DMS 273 treated with DMSO at 0.1 percent for 48 hours (cell line): Measurements from ENCODE around the gene CD164L2.

Experiments
- DNase-seq: peaks from one replicate; lab custom pipeline; 2025; lab: John Stamatoyannopoulos, UW

The CD164L2 gene

DNA sequence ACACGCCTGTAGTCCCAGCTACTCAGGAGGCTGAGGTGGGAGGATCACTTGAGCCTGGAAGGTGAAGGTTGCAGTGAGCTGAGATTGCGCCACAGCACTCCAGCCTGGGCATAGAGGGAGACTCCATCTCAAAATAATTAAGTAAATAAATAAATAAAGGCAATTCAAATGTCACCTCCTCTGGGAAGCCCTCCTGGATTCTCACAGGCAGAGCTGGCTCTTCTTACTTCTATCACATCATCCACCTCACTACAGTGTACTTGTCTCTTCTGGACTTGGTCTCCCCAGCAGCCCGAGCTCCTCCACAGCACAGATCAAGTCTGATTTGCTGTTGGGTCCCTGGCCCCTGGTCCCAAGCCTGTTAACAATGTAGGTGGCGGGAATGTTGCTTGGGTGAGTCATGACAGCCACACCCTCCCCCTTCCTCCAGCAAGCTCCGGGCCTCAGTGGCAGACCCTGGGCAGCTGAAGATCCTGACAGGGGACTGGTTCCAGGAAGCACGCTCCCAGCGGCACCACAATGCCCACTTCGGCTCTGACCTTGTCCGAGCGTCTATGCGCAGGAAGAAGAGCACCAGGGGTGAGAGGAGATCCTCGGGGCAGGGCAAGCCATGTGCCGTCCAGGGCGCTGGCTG is 36.0 kb downstream of the CD164L2 start:
- no peak for DNase-seq

DNA sequence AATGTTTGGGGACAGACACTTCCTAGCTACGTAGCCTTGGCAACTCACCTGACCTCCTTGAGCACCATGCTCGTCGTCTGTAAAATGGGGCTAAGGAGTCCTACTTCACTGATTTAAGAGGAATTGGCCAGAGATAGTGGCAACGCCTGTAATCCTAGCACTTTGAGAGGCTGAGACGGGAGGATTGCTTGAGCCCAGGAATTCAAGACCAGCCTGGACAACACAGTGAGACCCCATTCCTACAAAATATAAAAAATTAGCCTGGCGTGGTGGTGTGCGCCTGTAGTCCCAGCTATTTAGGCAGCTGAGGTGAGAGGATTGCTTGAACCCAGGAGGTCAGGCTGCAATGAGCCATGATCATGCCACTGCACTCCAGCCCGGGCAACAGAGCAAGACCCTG is 36.8 kb downstream of the CD164L2 start:
- no peak for DNase-seq

DNA sequence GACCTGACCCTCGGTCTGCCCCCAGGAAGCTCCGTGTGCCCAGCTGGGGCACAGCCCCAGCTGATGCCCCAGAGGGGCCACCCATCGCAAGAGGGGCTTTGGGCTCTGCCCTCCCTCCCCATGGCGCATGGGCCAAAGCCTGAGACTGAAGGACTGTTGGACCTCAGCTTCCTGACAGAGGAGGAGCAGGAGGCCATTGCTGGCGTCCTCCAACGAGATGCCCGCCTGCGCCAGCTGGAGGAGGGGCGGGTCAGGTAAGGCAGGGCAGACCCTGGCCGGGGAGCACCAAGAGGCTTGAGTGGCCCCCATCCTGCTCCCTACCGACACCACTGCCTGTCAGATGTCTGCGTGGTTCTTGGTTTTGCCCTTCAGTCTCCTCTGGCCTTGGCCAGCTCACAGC is 37.9 kb downstream of the CD164L2 start:
- DNase-seq, result no peak

DNA sequence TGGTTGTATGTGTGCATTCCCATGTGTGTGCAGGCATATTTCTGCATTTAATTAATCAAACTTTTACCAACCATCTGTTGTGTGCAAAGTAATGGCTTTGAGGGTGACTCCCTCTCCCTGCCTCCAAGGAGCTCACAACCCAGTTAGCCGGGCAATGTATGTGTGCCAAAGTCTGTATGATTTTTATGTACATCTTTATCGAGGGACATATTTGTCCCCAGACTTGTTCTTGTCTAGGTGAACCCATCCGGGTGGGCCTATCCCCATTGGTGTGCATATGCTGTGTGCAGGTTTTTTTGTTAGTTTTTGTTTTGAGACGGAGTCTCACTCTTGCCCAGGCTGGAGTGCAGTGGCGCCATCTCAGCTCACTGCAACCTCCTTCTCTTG is 39.5 kb downstream of the CD164L2 start:
- DNase-seq, result no peak

DNA sequence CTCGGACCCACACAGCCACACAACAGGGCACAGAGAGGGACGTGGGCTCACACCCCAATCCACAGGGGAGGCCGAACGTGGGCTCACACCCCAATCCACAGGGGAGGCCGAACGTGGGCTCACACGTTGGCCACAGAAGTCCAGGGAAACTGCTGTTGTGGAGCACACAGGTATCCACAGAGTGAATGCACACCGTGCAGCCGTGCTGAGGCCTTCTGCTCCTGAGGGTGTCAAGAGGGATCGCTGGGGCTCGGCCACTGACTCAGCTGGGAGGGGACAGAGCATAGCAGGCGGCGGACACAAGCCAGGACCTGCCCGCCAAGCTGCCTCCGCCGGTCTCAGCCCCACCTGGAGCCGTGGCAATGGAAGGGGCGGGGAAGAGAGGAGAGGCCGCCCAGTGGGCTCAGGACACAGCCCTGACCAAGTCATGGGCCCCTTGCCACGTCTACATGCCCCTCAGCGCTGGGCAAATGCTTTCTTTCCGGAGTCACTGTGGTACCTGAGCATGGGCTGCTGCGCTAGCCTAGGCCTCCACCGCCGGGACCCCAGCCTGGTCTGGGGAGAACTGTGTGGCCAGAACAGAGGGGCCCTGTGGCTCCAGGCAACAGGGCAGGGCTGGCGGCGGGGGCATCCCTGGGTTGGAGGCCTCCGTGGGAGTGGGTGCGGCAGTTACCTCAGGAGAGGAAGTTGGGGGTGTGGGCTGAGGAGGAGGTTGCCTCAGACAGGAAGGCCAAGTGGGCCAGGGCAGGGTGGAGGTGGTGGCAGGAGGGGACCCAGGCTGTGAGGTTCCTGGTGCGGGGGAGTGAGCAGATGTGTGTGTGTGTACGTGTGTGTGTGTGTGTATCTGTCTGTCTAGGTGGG is 40.1 kb downstream of the CD164L2 start:
- peak; percentile 70 for DNase-seq

DNA sequence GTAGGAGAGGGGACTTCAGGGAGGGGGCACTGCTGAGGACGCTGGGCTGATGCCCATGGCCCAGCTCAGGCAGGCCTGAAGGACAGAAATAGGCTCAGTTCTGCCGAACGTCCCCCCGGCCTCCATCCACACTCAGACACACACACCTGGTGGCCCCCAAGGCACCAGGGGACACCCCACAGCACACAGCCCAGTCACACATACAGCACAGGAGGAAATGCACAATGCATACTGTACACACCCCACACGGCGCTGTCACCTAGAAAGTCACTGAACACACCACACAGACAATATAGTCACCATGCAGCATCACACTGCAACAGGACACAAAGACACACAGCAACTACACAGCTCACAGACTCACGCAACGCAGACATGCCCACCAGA is 40.7 kb downstream of the CD164L2 start:
- DNase-seq, result no peak

DNA sequence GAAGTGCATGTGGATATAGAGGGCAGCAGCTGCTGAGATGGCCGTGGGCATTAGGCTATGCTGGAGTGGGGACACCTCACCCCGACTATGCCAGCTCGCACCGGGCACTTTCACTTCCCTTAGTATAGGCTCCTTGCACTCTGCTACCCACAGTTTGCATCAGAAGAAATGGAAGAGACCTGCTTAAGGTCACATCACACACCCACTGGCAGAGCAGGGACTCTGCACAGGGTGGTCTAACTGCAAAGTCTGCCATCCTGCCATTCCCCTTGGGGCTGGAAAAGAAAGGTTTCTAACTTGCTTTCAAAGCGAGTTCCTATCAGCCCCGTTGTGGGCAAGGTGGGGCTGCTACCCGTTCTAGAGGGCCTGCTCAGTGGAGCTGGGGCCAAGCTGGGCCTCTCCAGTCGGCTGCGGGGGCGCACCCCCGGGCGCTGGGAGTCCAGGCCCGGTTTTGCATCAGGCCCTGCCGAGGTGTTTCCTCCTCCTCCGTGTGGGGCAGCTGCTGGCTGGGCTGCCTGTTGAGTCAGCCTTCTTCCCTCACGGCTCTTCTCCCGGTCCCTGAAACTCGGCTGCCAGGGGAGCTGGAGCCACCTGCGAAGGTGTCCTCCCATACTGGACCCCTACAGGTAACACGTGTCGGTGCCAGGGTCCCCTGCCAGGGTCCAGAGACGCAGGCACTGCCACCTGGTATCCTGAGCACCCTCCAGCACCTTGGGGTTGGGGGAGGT is 41.4 kb downstream of the CD164L2 start, which contains the start of gene SYTL1:
Gene SYTL1 (plus strand): TSS at position 498 of the 728 bp plus-strand sequence. CDS start 3,313 bp downstream, outside the sequence.
- DNase-seq, result peak; percentile 47

DNA sequence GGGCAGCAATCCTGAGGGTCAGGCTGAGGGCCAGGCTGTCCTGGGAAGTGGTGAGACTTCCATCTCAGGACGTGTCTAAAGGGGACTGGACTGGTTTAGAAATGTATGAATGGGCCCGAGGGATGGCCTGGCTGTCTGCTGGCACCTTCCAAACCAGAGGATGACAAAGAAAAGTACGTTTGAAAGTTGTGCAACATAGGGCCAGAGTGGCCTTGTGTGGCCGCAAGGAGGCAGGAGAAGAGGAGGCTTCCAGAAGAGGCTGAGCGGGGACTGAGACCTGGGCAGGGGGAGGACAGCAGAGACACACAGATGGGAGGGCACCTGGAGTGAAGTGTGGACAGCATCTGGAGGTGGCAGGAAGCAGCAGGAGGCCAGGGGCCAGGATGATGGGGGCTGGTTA is 43.9 kb downstream of the CD164L2 start:
- DNase-seq, result no peak

DNA sequence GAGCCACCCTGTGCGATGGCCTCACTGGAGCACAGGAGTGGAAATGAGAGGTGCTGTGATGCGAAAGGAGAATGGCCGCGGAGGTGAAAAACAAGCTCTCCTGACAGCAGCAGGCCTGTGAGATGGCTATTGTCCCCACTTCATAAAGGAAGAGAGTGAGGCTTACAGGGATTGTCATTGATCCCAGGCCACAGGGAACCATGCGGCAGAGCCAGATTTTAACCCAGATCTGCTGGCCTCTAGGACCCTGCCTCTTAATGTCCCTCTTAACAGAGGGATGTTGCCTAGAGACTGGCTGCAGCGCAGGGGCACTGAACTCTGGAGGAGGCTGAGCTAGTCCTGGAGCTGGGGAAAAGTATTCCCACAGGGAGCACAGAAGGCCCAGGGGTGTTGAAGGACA is 44.4 kb downstream of the CD164L2 start:
- DNase-seq, result no peak

DNA sequence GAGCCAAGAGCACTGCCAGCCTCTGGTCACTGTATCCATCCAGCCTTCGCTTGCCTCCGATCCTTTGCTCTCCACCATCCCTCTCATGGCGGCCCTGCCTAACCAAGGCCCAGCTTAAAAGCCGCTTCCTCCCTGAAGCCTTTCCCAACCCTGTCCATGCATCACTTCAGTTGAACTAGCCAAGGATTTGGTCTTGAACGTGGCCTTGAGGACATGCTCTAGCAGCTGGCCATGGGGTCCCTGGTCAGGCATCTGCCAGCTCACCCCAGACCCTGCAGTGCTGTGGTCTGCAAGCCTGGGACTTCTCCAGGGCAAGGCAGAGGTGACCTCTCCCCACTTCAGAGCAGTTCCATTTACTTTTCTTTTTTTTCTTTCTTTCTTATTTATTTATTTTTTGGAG is 46.4 kb downstream of the CD164L2 start:
- no peak for DNase-seq

DNA sequence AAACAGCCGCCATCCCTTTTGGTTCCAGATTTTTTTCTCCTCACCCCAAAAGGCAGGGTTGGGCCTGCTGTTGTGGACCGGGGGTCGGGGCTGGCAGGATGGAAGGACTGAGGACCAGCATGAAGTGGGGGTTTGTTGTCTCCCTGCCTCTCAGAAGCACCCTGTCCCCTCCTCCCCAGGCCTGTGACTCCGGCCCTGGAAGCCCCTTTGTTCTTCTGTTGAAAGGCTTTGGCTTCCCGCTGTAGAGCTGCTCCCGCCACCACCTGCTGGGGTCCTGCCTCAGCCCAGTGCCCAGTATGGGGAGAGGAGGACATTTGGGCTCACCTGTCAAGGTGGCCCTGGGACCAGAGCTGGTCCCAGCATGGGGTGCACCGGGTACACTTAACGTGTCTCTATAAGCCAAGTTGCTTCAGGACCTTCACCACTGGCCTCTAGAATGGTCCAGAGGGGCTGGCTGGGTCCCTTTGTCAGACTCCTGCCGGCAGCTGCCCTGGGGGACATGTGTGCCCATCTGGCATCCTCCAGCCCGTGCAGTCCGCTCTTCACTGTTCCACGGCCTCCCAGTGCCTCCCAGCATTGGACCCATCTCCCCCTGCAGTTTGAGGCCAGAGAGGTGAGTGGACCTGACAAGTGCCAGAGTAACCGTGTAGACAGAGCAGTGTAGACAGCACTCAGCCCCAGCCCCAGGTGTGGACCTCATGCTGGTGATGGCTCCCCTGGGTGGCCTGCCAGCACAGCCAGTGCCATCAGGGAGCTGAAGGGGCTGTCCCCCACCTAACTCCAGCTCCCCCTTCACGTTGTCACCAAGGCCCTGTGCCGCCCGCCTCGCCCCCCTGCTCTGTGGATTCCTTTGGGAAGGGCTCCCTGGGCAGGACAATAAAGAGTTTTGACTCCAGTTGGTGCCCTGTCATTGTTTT is 47.4 kb downstream of the CD164L2 start:
- DNase-seq, result no peak

DNA sequence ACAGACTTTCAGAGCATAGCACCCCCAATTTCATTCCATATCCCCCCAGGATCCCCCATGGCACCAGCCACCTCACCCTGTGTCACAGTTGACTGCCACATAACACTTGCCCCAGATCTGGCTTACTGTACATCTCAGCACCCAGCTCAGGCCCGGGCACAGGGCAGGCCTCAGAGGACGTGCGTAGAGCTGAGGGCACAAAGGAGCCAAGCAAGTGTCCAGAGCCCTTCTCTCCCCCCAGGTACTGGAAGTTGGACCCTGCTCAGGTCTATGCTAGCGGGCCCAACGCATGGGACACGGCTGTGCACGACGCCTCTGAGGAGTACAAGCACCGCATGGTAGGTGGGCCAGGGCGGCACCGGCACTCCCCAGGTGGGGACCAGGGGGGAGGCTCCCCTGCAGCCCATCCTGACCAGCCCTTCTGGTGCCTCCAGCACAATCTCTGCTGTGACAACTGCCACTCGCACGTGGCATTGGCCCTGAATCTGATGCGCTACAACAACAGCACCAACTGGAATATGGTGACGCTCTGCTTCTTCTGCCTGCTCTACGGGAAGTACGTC is 49.3 kb downstream of the CD164L2 start:
- no peak for DNase-seq

DNA sequence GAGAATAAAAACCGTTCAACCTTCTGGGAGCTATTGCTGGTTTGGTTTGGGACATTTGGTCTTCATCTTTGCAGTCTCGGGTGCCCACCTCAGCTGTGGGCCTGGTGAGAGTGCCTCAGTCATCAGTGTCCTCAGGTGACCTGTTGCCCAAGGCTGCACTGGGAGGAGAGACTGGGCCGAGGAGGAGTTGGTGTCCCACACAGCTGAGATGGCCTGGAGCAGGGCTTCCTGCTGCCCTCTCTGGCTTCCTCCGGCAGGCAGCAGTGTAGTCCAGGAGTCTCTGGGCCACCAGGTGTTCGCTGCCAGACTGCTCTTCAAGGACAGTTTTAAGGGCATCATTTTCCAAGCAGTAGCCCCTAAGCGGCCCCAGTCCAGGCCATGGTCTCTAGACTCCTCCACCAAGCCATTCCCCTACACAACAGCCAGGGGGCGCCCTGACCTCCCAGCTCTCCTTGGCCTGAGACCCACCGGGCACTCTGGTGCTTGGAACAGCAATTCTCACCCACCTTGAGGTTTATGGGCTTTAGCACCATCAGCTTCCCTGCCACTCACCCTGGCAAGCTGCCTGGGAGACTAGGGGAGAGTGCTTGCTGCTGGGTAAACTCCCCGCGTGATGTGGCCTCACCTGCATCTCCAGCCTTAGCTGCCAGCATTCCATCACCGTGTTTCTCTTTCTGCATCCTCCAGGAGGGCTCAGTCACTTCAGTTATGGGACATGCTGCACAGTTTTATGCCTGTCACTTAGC is 50.4 kb downstream of the CD164L2 start:
- DNase-seq, result no peak

DNA sequence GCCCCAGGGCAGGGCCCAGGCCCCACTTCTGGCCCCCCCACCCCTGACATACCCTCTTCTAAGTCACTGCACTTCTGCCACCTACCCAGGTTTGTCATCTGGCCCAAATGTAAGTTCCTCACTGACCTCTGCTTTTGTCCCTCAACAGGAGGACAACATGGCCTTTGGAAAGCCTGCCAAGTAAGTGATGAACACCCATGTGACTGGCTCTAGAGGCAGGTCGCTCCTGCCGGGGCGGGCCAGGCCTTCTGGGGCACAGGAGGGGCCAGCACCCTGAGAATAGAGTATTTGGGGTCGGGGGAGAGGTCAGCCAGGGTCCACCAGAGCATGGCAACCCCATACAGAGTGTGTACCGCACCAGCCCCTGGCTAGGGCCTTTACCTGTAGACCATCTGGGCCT is 51.2 kb downstream of the CD164L2 start:
- DNase-seq, result no peak

DNA sequence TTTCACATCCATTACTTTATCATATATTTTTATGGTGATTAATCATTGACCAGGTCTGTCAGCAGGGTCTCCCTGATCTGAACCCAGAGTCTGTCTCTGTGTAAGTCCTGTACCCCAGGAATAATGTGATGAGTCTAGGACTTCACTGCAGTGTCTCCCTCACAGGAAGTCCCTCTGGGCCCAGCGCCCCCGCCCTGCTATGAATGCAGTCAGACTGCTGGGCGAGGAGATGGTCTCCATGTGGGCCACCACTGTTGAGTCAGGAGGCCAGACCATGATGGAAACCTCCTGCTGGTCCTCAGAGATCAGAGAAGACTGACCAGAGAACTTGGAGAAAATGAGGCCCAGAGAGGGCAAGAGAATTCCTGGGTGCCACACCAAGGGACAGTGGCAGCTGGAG is 51.7 kb downstream of the CD164L2 start:
- DNase-seq, result no peak

DNA sequence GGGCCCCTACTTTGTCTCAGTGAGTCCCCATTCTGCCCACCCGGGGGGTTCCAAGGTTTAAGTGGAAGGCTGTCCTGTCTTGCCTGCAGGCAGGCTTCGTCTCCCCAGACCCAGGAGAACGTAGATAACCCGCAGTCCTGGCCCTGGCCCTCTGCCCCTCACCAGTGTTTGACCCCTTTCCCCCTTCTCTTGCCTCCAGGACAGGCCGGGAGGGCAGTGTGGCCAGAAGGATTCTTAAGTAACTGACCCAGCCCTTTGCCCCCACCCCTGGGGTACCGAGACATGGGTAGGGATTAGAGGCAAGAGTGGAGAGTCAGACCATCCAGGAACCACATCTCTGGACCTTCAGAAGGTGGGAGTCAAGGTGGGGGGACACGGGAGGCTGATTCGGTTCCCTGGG is 52.3 kb downstream of the CD164L2 start:
- no peak for DNase-seq
